GM19193 (cell line): ENCODE results near the gene AP3S2.

ENCODE experiments used
- POLR2A ChIP-seq: IDR thresholded peaks from 4 replicates; pipeline ENCODE4 v1.6.1; 2011; ENCODE audit not compliant: insufficient read depth, insufficient read length; ENCODE audit errors: extremely low read depth

Gene AP3S2

GRCh38 chr15:89855948-89856347 is 37.8 kb downstream of the AP3S2 start:
- TF ChIP-seq POLR2A: no peak

GRCh38 chr15:89852342-89852995 is 41.3 kb downstream of the AP3S2 start:
- no peak for TF ChIP-seq POLR2A

- TF ChIP-seq POLR2A: no peak
Measured at GRCh38 chr15:89851673-89852341, 42.0 kb downstream of the AP3S2 start.

DNA sequence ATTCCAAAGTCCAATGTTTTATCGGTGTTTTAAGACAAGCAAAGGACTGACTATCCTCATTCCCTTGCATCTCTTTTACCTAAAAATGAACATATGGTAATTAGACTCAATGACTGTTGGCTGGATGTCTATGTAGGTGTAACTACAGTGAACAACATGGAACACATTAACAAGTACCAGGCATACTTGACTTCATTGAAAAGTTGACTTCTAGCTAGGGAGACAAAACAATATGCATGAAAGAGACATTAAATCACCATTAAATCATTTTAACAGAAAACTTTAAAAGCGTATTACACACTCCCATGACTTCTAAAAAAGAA is 44.9 kb downstream of the AP3S2 start:
- TF ChIP-seq POLR2A: no peak

DNA sequence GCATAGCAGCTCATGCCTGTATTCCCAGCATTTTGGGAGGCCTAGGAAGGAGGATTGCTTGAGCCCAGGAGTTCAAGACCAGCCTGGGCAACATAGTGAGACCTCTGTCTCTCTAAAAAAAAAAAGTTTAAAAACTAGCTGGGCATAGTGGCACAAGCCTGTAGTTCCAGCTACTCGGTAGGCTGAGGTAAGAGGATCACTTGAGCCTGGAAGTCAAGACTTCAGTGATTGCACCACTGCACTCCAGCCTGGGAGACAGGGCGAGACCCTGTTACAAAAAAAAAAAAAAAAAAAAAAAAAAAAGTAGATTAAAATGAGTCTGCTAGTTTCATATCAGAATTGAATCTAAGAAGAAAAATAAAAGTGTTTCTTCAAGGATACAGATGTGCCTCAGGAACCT is 46.7 kb downstream of the AP3S2 start:
- TF ChIP-seq POLR2A: no peak

DNA sequence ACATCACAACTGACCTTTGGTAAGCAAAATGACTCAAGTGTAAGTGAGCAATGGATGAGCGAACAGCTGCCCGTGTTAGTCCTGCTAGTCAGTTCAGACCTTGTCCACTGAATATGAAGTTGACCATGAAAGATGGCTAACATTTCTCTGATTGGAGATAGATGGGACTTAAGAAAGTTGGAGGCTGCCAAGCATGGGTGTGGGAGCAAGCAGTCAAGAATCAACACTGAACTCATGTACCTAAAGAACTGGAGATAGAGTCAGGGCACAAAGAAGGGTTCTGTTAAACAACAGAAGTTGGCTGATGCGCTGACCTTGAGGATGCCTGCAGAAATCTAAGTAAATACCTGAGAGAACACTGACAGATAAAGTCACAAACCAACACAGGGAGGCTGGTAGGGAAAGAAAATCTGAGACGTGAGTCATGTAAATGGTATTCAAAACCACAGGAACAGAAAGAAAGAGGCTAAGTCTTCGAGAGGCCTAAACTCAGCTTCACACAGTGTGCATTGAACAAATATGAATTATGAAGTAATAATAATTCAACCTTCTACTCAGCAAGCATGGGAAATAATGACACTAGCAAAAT is 48.4 kb downstream of the AP3S2 start:
- no peak for TF ChIP-seq POLR2A

- no peak for TF ChIP-seq POLR2A
Measured at GRCh38 chr15:89841962-89842361, 51.8 kb downstream of the AP3S2 start.

GRCh38 chr15:89841306-89841705 is 52.5 kb downstream of the AP3S2 start:
- TF ChIP-seq POLR2A: no peak

DNA sequence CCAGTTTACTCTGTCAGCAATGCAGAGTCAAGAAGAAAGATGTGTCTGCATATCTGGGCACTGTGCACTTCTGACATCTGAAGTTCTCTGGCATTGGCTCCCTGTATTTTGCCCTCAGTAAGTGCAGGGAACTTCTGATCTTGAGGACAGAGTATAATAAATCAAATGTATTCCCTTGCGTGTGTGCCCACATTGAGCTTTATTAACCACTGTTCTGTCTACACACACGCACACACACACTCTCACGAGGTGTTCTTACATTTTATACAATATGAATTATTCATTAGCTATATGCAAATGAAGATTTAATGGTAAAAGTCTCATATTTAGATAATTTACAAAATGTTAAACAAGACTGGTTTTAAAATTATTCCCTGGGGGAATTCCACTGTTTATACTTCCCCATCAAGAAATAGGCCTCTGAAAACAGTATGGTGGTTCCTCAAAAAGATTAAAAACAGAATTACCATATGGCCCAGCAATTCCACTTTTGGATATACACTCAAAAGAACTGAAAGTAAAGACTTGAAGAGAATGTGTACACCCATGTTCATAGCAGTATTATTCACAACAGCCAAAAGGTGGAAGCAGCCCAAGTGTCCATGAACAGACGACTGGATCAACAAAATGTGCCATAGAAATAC is 54.5 kb downstream of the AP3S2 start:
- no peak for TF ChIP-seq POLR2A

DNA sequence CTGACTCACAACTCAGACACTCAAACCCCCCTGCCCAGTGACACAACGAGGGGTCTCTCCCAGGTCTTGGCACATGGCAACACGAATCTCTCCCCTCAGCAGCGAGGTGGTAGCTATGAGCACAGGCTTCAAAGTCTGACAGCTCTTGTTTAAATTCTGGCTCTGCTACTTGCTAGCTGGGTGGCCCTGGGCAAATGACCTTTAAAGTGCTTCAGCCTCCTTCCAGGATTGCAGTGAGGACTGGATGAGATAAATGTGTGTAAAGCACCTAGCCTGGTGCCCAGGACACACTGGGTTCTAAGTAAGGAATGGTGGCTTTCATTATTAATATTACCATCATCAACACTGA is 56.0 kb downstream of the AP3S2 start:
- TF ChIP-seq POLR2A: no peak

- no peak for TF ChIP-seq POLR2A
Measured at GRCh38 chr15:89837134-89837829, 56.5 kb downstream of the AP3S2 start.

GRCh38 chr15:89836267-89837133 is 57.3 kb downstream of the AP3S2 start:
- TF ChIP-seq POLR2A: no peak

DNA sequence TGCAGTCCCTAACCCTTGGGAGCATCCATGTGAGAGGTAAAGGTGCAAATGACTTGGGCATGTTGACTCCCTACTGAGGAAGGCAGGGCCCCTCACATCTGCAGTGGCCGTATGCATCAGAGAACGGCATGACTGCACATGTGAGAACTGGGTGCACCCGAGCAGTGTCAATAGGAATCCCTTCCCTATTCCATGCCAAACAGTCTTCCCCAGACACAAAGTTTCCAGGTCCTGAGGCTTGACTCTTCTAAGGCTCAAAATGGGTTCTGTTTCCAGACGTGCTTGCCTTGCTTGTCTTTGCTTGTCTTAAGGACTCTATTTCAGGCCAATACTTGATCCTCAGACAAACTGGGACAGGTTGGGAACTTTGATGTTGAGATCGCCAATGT is 58.6 kb downstream of the AP3S2 start:
- TF ChIP-seq POLR2A: no peak

DNA sequence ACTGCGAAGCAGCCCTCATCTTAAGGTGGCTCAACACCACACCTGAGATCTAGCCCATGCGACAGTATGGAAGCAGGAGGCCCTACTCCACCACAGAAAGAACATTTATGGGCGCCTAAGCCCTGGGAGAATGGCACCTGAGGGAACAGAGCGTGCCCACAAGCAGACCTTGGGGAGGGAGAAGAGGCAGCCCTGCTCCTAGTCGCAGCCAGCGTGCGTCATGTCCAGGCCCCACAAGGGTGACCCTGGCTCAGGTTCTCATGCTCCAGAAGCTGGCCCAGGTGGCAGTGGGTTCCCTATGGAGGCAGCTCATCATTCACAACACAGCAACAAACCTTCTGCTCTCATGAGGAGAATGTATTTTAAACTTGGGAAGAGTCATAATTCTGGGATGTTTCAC is 59.8 kb downstream of the AP3S2 start:
- no peak for TF ChIP-seq POLR2A
